OCI-LY3 (cell line): ENCODE data around the gene IFT52.

ENCODE experiments used
- H2AFZ ChIP-seq: fragments of 200-600, 300-600 bp; shearing (Covaris generic); 2 replicates; pipeline ENCODE4 v1.6.0; 2014; ENCODE audit warnings: antibody characterized with exemption, low read depth, low read length
- H3K27ac ChIP-seq: fragments of 200-600, 300-600 bp; sonication (generic); 2 replicates; pipeline ENCODE4 v1.5.1; 2014; ENCODE audit warnings: mild to moderate bottlenecking, low read length, moderate library complexity, mixed read lengths
- H3K27me3 ChIP-seq: fragments of 200-600, 300-600 bp; sonication (generic); 2 replicates; pipeline ENCODE4 v1.6.1; 2014; ENCODE audit warnings: low read depth, low read length, mixed read lengths
- H3K36me3 ChIP-seq: fragments of 200-600, 300-600 bp; sonication (generic); replicated peaks from 2 replicates; pipeline ENCODE3; 2014; ENCODE audit warnings: low read depth, low read length, mixed read lengths
- H3K4me1 ChIP-seq: fragments of 300-600, 200-600 bp; sonication (generic); 2 replicates; pipeline ENCODE4 v1.6.1; 2014; ENCODE audit warnings: low read length, mixed read lengths
- H3K4me2 ChIP-seq: fragments of 200-600, 300-600 bp; sonication (generic); 2 replicates; pipeline ENCODE4 v1.6.1; 2014; ENCODE audit warnings: low read length, mixed read lengths
- H3K4me3 ChIP-seq: fragments of 300-600, 200-600 bp; sonication (generic); 2 replicates; pipeline ENCODE4 v1.5.1; 2014; ENCODE audit warnings: antibody characterized with exemption, mild to moderate bottlenecking, low read length, moderate library complexity
- H3K79me2 ChIP-seq: fragments of 300-600, 200-600 bp; shearing (Covaris generic); 2 replicates; pipeline ENCODE4 v1.6.1; 2014; ENCODE audit warnings: mild to moderate bottlenecking, low read length, mixed read lengths
- H3K9ac ChIP-seq: fragments of 300-600, 200-600 bp; shearing (Covaris generic); 2 replicates; pipeline ENCODE4 v1.6.0; 2014; ENCODE audit warnings: mild to moderate bottlenecking, low read length, moderate library complexity
- H3K9me3 ChIP-seq: fragments of 200-600, 300-600 bp; shearing (Covaris generic); 2 replicates; pipeline ENCODE4 v1.6.1; 2014; ENCODE audit warnings: low read length, mixed read lengths; ENCODE audit not compliant: insufficient read depth
- H4K20me1 ChIP-seq: fragments of 200-600, 300-600 bp; sonication (generic); 2 replicates; pipeline ENCODE4 v1.6.1; 2016; ENCODE audit warnings: low read length, mixed read lengths; ENCODE audit not compliant: insufficient read depth
- EZH2phosphoT487 ChIP-seq: fragments of 200-600 bp; shearing (Covaris generic); IDR thresholded peaks from 2 replicates; pipeline ENCODE4 v1.6.1; 2018; ENCODE audit warnings: antibody characterized with exemption, mixed run types, low read depth
- TF ChIP-seq, protein P1 (sequence below): fragments of 200-600, 300-600 bp; sonication (generic); IDR thresholded peaks from 2 replicates; pipeline ENCODE4 v1.5.1; 2014; ENCODE audit warnings: antibody characterized with exemption, low read length, low read depth

Gene IFT52, protein sequence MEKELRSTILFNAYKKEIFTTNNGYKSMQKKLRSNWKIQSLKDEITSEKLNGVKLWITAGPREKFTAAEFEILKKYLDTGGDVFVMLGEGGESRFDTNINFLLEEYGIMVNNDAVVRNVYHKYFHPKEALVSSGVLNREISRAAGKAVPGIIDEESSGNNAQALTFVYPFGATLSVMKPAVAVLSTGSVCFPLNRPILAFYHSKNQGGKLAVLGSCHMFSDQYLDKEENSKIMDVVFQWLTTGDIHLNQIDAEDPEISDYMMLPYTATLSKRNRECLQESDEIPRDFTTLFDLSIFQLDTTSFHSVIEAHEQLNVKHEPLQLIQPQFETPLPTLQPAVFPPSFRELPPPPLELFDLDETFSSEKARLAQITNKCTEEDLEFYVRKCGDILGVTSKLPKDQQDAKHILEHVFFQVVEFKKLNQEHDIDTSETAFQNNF

GRCh38 chr20:43590392-43591303 lies at the start of gene IFT52:
TSS of gene IFT52 (plus strand) at chr20:43590937. CDS start at chr20:43594699, 3,762 bp downstream.
- peaks cover 1% of the 10 kb centered on the region; the same call in 1 of the 2 replicates for H3K27me3 ChIP-seq
- no peaks in the 10 kb centered on the region for H3K36me3 ChIP-seq
- H3K9ac ChIP-seq = peak within 1 kb of the TSS; percentile 74
- no peaks in the 10 kb centered on the region for H3K9me3 ChIP-seq
- peak within 1 kb of the TSS; percentile 87 for H3K4me2 ChIP-seq
- peak within 1 kb of the TSS; percentile 80 for H3K4me3 ChIP-seq
- peak within 1 kb of the TSS; percentile 55 for H3K27ac ChIP-seq
- H3K79me2 ChIP-seq = peaks cover 7% of the 10 kb centered on the region; the same call in 1 of the 2 replicates
- H2AFZ ChIP-seq = peak within 1 kb of the TSS; percentile 94
- H4K20me1 ChIP-seq = no peaks in the 10 kb centered on the region
- peaks cover 11% of the 10 kb centered on the region for H3K4me1 ChIP-seq
- TF ChIP-seq, protein P1, sequence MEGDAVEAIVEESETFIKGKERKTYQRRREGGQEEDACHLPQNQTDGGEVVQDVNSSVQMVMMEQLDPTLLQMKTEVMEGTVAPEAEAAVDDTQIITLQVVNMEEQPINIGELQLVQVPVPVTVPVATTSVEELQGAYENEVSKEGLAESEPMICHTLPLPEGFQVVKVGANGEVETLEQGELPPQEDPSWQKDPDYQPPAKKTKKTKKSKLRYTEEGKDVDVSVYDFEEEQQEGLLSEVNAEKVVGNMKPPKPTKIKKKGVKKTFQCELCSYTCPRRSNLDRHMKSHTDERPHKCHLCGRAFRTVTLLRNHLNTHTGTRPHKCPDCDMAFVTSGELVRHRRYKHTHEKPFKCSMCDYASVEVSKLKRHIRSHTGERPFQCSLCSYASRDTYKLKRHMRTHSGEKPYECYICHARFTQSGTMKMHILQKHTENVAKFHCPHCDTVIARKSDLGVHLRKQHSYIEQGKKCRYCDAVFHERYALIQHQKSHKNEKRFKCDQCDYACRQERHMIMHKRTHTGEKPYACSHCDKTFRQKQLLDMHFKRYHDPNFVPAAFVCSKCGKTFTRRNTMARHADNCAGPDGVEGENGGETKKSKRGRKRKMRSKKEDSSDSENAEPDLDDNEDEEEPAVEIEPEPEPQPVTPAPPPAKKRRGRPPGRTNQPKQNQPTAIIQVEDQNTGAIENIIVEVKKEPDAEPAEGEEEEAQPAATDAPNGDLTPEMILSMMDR = no peak
- no peak for TF ChIP-seq EZH2phosphoT487

DNA sequence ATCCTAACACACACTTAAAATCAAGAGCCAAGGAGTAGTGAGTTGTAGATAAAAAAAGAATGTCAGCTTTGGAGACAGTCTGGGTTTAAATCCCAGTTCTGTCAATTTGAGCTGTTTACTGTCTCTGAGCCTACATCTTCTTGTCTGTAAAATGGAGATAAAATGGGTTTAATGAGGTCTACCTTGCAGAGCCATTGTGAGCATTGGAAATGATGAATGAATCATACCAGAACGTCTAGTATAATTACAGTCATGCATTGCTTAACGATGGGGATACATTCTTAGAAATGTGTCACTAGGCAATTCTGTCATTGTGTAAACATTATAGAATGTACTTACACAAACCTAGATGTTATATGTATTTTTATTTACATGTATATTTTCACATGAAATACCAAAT lies 49.5 kb upstream of the IFT52 start:
- Histone ChIP-seq H4K20me1 (no peaks in the 10 kb centered on the region), H2AFZ (no peak overlapping the region), H3K27ac (no peak overlapping the region), H3K4me3 (no peak overlapping the region), H3K36me3 (no peaks in the 10 kb centered on the region), H3K4me1 (peaks cover 4% of the 10 kb centered on the region; the same call in 1 of the 2 replicates), H3K9me3 (no peaks in the 10 kb centered on the region), H3K79me2 (no peaks in the 10 kb centered on the region), H3K4me2 (no peak overlapping the region), H3K27me3 (no peaks in the 10 kb centered on the region), H3K9ac (no peak overlapping the region)
- TF ChIP-seq EZH2phosphoT487 = no peak
- TF ChIP-seq, protein P1 = no peak

DNA sequence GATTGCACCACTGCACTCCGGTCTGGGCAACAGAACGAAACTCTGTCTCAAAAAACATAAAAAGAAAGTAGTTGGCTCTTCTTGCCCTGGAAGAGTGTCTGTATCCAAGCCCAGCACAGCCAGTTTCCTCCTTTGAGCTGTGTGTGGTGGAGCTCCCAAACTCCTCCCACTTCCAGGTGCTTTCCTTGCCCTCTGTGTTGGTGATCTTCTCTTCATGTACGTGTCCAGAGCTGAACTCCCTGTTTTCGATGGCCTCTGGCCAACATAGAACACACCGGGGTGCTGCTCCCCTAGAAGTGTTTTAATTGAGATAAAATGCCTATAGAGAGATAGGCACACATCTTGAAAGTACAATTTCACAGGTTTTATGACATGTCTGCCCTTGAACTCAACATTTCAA lies 48.6 kb upstream of the IFT52 start:
- H4K20me1 ChIP-seq = no peaks in the 10 kb centered on the region
- H2AFZ ChIP-seq = no peak overlapping the region
- H3K27me3 ChIP-seq = no peaks in the 10 kb centered on the region
- H3K4me2 ChIP-seq = no peak overlapping the region
- H3K9ac ChIP-seq = no peak overlapping the region
- H3K36me3 ChIP-seq = no peaks in the 10 kb centered on the region
- no peak overlapping the region for H3K4me3 ChIP-seq
- H3K9me3 ChIP-seq = no peaks in the 10 kb centered on the region
- no peak overlapping the region for H3K27ac ChIP-seq
- H3K4me1 ChIP-seq = peaks cover 4% of the 10 kb centered on the region; the same call in 1 of the 2 replicates
- H3K79me2 ChIP-seq = no peaks in the 10 kb centered on the region
- TF ChIP-seq, protein P1 = no peak
- no peak for TF ChIP-seq EZH2phosphoT487

DNA sequence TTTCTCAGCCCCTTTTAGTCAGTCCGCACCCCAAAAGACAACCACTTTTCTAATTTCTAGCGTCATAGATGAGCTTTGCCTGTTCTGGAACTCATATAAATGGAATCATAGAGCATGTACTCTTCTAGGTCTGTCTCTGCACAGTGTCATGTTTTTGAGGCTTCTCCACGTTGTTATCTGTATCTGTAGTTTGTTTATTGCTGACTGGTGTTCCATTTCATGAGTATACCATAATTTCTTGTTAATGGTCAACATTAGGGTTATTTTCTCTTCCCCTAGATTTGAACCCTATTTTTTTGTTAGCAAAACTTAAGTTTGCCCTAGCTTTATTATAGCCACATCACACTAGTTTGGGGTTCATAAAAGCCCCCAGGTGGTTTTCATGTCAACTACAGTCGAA lies 48.1 kb upstream of the IFT52 start:
- TF ChIP-seq, protein P1 = no peak
- TF ChIP-seq EZH2phosphoT487 = no peak
- Histone ChIP-seq H3K4me1 (peaks cover 4% of the 10 kb centered on the region; the same call in 1 of the 2 replicates), H3K9me3 (no peaks in the 10 kb centered on the region), H3K79me2 (no peaks in the 10 kb centered on the region), H3K9ac (no peak overlapping the region), H2AFZ (no peak overlapping the region), H3K4me2 (no peak overlapping the region), H3K27me3 (no peaks in the 10 kb centered on the region), H3K4me3 (no peak overlapping the region), H3K36me3 (no peaks in the 10 kb centered on the region), H3K27ac (no peak overlapping the region), H4K20me1 (no peaks in the 10 kb centered on the region)
